K562 (cell line): ENCODE measurements around the gene PRR14. TPM values are rescaled to one million over a fixed set of nuclear protein-coding genes. Genes with fewer than 3 reads are reported as not detected.

ENCODE experiments used
- AFF1 ChIP-seq, 2 experiments: fragments of 450-650 bp; IDR thresholded peaks; 2 replicates each; pipeline ENCODE4 v1.6.1; 2018; ENCODE audit warnings: mild to moderate bottlenecking in 2 of 2, low read depth in 1 of 2; ENCODE audit not compliant: partially characterized antibody in 2 of 2
- BCLAF1 ChIP-seq, 2 experiments: fragments of 450-650 bp in 1 of 2; IDR thresholded peaks; 2 replicates each; pipeline ENCODE4 v1.6.1; 2011 to 2017; ENCODE audit warnings: low read depth in 2 of 2, antibody characterized with exemption in 1 of 2, borderline replicate concordance in 1 of 2, low read length in 1 of 2, mild to moderate bottlenecking in 1 of 2, mixed read lengths in 1 of 2; ENCODE audit not compliant: control insufficient read depth in 1 of 2
- FOS ChIP-seq: IDR thresholded peaks from 3 replicates; pipeline ENCODE4 v1.6.1; 2011; ENCODE audit not compliant: insufficient read length; ENCODE audit errors: extremely low read depth
- FOSL1 ChIP-seq: fragments of 200-800 bp; sonication (Bioruptor generic); conservative IDR thresholded peaks from 2 replicates; pipeline ENCODE4 v1.6.1; 2016; ENCODE audit warnings: missing genetic modification characterization, missing compliant biosample characterization
- GABPB1 ChIP-seq: sonication (generic); formaldehyde crosslinking; IDR thresholded peaks from 2 replicates; pipeline ENCODE4 v1.8.0; 2022; ENCODE audit warnings: mild to moderate bottlenecking, missing genetic modification reagents
- KDM4B ChIP-seq, 2 experiments: fragments of 450-650 bp in 1 of 2; sonication (generic) in 1 of 2; IDR thresholded peaks; 2 replicates each; pipeline ENCODE4 v1.6.1; 2016 to 2017; ENCODE audit warnings: borderline replicate concordance in 2 of 2, antibody characterized with exemption in 1 of 2, low read depth in 1 of 2, mild to moderate bottlenecking in 1 of 2
- POLR2G ChIP-seq: fragments of 200-400 bp; formaldehyde crosslinking; IDR thresholded peaks from 2 replicates; pipeline ENCODE4 v1.6.1; 2017; ENCODE audit warnings: low read depth, mild to moderate bottlenecking, antibody characterized with exemption, low read length, moderate library complexity
- RBM25 ChIP-seq: fragments of 200-400 bp; formaldehyde crosslinking; IDR thresholded peaks from 2 replicates; pipeline ENCODE4 v1.6.1; 2018; ENCODE audit warnings: low read length, low read depth, moderate library complexity; ENCODE audit not compliant: severe bottlenecking
- SREBF1 ChIP-seq: fragments of 150-350 bp; IDR thresholded peaks from 2 replicates; pipeline ENCODE4 v1.6.1; 2014; ENCODE audit warnings: antibody characterized with exemption, low read depth, low read length, borderline replicate concordance
- TAL1 ChIP-seq: fragments of 450-650 bp; IDR thresholded peaks from 2 replicates; pipeline ENCODE4 v1.6.1; 2016; ENCODE audit warnings: mild to moderate bottlenecking
- ZBTB11 ChIP-seq, 3 experiments: fragments of 200-800 bp in 1 of 3; fragments of 250-450 bp in 1 of 3; fragments of 450-650 bp in 1 of 3; sonication (Bioruptor Pico) in 1 of 3; sonication (Bioruptor generic) in 1 of 3; formaldehyde crosslinking in 1 of 3; IDR thresholded peaks; 2 replicates each; pipeline versions ENCODE4 v1.6.1 to v1.8.0; 2016 to 2022; ENCODE audit warnings: mild to moderate bottlenecking in 2 of 3, missing genetic modification characterization in 2 of 3, missing compliant biosample characterization in 1 of 3, moderate library complexity in 1 of 3
- ZBTB12 ChIP-seq: fragments of 250-450 bp; sonication (Bioruptor Pico); IDR thresholded peaks from 2 replicates; pipeline ENCODE4 v1.4.0; 2020
- ZNF253 ChIP-seq: fragments of 250-450 bp; sonication (Bioruptor Pico); conservative IDR thresholded peaks from 2 replicates; pipeline ENCODE4 v1.6.1; 2021; ENCODE audit warnings: mild to moderate bottlenecking
- ZNF695 ChIP-seq: fragments of 450-650 bp; formaldehyde crosslinking; IDR thresholded peaks from 2 replicates; pipeline ENCODE4 v1.4.0; 2020; ENCODE audit warnings: mild to moderate bottlenecking, moderate library complexity
- polyA plus RNA-seq, 8 experiments: library from polyadenylated mRNA; depleted of rRNA in 4 of 8; stranded (reverse) in 5 of 8; unstranded in 3 of 8; fragments of >200 nt; fragmentation: Nextera tagmentation in 2 of 8; fragmentation: Illumina TruSeq in 1 of 8; extraction: Ambion mirVana in 2 of 8; extraction: Trizol in 1 of 8; gene quantifications; 2 replicates each; pipeline versions ENCODE4 v1.2.1 to v1.2.3, GENCODE V29; 2011 to 2014; ENCODE audit warnings: inconsistent platforms in 1 of 8, missing spikeins in 1 of 8
- total RNA-seq, 7 experiments: library from RNA; depleted of rRNA in 6 of 7; stranded (reverse); fragments of >200 nt in 6 of 7; fragmentation: Illumina TruSeq in 2 of 7; extraction: Trizol in 2 of 7; gene quantifications; 2 replicates each; pipeline versions ENCODE4 v1.2.1 to v1.2.3, GENCODE V29; 2011 to 2021; ENCODE audit warnings: low replicate concordance in 1 of 7

PRR14 gene
- total and polyA plus RNA-seq, 9 of the 15 experiments (the other 6 are each of a cell fraction or from before 2014, with no cell fraction given) = 2.2 to 63.1 (median 11.5) TPM

GRCh38 chr16:30700491-30700890 lies 49.7 kb downstream of the PRR14 start (continued):
- no peak for TF ChIP-seq ZBTB11 (CRISPR knock-in tag; IDR thresholded peaks at IDR 0.05)
- no peak for TF ChIP-seq FOS
- no peak for TF ChIP-seq SREBF1
- no peak for TF ChIP-seq ZNF695 (CRISPR knock-in tag)
- no peak for TF ChIP-seq BCLAF1 (IDR thresholded peaks at IDR 0.05; ENCODE audit: borderline replicate concordance in 1 of 2, control insufficient read depth in 1 of 2, low read depth in 2 of 2, low read length in 1 of 2)
- TF ChIP-seq TAL1 = no peak
- TF ChIP-seq RBM25 = no peak
- TF ChIP-seq ZBTB12 (CRISPR knock-in tag) = no peak
- TF ChIP-seq KDM4B (IDR thresholded peaks at IDR 0.05; ENCODE audit: borderline replicate concordance in 2 of 2, low read depth in 1 of 2) = no peak
- TF ChIP-seq ZNF253 (CRISPR knock-in tag) = no peak
- 0 out of 2 replicates have a peak, but pooled peaks have one; percentile 21 for TF ChIP-seq FOSL1 (tag)
- 0 out of 2 replicates have a peak, but pooled peaks have one; percentile 40 for TF ChIP-seq POLR2G
- TF ChIP-seq GABPB1 (CRISPR knock-in tag) = no peak
- no peak for TF ChIP-seq AFF1 (IDR thresholded peaks at IDR 0.05; ENCODE audit: low read depth in 1 of 2, partially characterized antibody in 2 of 2)
